ENCODE data around the gene NAV3. TPM values are rescaled to one million over a fixed set of nuclear protein-coding genes. Genes with fewer than 3 reads are reported as not detected.

Gene NAV3, protein sequence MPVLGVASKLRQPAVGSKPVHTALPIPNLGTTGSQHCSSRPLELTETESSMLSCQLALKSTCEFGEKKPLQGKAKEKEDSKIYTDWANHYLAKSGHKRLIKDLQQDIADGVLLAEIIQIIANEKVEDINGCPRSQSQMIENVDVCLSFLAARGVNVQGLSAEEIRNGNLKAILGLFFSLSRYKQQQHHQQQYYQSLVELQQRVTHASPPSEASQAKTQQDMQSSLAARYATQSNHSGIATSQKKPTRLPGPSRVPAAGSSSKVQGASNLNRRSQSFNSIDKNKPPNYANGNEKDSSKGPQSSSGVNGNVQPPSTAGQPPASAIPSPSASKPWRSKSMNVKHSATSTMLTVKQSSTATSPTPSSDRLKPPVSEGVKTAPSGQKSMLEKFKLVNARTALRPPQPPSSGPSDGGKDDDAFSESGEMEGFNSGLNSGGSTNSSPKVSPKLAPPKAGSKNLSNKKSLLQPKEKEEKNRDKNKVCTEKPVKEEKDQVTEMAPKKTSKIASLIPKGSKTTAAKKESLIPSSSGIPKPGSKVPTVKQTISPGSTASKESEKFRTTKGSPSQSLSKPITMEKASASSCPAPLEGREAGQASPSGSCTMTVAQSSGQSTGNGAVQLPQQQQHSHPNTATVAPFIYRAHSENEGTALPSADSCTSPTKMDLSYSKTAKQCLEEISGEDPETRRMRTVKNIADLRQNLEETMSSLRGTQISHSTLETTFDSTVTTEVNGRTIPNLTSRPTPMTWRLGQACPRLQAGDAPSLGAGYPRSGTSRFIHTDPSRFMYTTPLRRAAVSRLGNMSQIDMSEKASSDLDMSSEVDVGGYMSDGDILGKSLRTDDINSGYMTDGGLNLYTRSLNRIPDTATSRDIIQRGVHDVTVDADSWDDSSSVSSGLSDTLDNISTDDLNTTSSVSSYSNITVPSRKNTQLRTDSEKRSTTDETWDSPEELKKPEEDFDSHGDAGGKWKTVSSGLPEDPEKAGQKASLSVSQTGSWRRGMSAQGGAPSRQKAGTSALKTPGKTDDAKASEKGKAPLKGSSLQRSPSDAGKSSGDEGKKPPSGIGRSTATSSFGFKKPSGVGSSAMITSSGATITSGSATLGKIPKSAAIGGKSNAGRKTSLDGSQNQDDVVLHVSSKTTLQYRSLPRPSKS (N-terminal part only)
- total RNA-seq, result 62.1 and 62.6 TPM in 2 replicates

DNA sequence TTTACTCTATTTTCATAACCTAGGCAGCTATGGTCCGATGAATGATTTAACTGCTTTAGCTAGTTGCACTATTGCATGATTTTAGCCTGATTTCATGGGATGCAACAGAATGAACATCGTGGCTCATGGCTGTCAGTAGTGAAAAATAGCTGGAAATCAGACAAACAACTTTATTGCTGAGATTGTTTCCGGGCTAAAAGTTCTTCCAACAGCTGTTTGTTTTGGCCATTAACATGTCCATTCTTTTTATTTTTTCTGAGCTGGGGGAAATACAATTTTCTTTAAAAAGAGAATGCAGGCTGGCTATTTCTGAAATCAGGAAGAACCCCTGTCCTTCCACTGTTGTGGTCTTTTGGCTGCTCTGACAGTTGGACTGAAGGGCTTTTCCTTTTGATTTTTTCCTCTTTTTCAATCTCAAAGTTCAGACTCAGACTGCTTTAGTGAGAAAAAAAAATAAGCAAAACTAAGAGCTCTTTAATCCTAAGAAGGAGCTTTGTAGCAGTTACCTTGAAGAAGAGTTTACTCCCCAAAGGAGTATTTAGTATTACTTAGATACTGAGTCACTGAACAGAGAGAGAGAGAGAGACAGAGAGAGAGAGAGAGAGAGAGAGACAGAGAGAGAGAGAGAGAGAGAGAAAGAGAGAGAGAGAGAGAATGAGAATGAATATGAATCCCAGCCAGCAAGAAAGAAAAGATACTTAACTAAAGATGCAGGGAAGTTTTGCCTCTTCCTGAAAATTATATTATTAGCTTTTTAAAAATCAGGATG, at the start of gene NAV3:
TSS of gene NAV3 (plus strand) at position 312 of the 769 bp plus-strand sequence. CDS start 568 bp downstream, outside the sequence.

